ENCODE data around the gene CNTN4.

CNTN4 gene

DNA sequence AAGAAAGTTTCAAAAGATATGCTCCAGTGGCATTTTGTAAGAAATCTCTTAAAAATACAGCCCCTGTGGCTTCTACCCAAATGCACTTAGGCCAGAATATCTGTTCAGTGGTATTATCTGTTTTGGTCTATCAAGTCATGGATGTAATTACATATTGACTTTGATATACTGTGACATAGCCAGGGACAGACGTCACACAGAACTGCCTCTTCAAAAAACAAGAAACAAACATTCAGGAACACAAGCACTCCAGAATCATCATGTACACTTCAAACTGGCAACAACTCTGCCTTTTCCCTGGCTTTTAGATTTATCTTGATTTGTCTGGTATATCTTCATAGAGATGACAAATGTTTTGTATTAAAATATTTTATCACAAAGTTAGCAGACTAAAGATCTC is 771.2 kb downstream of the CNTN4 start:
- Histone ChIP-seq H3K9ac (no peak overlapping the region), H4K20me1 (no peaks in the 10 kb centered on the region), H3K36me3 (no peaks in the 10 kb centered on the region), H3K27ac (no peak overlapping the region), H3K4me3 (no peak overlapping the region), H3K4me1 (peaks cover 0 to 11% (median 0%) of the 10 kb centered on the region in 10 experiments; a peak in 1 of 20 replicates), H3K27me3 (no peaks in the 10 kb centered on the region), H3K9me3 (replicated peaks in 1 of 11) (no peaks in the 10 kb centered on the region), H3K4me2 (no peak overlapping the region)
- TF ChIP-seq Cebpa-rat (IDR thresholded peaks at IDR 0.05) = no peak

DNA sequence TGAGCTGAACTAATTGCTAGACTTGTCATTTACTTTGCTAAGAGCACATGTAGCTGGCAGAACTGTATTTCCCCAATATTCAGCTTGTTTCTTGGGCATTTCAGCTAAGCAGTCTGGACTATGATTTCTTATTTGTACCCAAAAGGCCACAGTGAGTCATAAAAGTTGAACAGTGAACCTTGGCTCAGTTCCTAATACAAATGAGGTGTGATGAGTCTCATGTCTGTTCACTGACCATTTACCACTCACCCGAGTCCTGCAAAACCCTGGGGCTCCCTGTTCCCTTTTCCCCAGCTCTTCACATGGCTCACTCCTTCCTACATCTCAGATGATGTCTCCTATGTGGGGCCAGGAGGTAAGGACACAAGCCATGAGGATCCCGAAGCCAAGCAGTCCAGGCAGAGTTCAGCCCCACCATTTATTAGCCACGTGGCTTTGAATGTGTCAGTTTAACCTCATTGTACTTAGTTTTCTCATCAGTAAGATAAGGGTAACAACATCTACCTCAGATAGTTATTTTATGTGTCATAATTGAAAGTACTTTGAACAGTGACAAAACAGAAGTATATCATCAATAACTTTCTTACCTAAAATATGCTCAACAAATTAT is 772.2 kb downstream of the CNTN4 start:
- Histone ChIP-seq H3K4me3 (no peak overlapping the region), H3K36me3 (no peaks in the 10 kb centered on the region), H3K27me3 (no peaks in the 10 kb centered on the region), H3K9me3 (replicated peaks in 1 of 11) (no peaks in the 10 kb centered on the region), H3K27ac (no peak overlapping the region), H3K4me2 (no peak overlapping the region), H3K4me1 (peaks cover 0 to 11% (median 0%) of the 10 kb centered on the region in 10 experiments; a peak in 1 of 20 replicates), H4K20me1 (no peaks in the 10 kb centered on the region), H3K9ac (no peak overlapping the region)
- no peak for TF ChIP-seq Cebpa-rat (IDR thresholded peaks at IDR 0.05)

DNA sequence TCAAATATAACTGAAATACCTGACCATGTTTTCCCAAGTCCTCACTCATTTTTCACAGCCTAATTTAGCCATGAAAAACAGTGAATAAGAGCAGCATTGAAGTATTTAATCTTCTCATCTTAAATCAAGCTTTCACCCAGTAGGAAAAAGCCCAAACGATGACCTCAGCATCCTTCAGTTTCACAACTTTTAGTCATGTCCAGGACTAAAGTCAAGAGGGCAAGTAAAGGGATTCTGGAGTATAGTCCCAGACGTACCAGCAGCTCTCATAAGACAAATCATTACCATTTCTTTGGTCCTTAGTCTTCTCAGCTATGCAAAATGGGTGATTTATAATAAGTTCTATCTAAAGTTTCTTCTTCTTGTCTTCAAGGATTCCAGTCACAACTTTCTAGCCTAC is 774.2 kb downstream of the CNTN4 start:
- peaks cover 0 to 11% (median 0%) of the 10 kb centered on the region in 10 experiments; a peak in 1 of 20 replicates for H3K4me1 ChIP-seq
- H3K27me3 ChIP-seq = no peaks in the 10 kb centered on the region
- no peaks in the 10 kb centered on the region for H4K20me1 ChIP-seq
- H3K27ac ChIP-seq = no peak overlapping the region
- TF ChIP-seq Cebpa-rat (IDR thresholded peaks at IDR 0.05) = no peak
- no peaks in the 10 kb centered on the region for H3K9me3 ChIP-seq (replicated peaks in 1 of 11)
- no peak overlapping the region for H3K4me3 ChIP-seq
- H3K4me2 ChIP-seq = no peak overlapping the region
- H3K36me3 ChIP-seq = no peaks in the 10 kb centered on the region
- H3K9ac ChIP-seq = no peak overlapping the region

DNA sequence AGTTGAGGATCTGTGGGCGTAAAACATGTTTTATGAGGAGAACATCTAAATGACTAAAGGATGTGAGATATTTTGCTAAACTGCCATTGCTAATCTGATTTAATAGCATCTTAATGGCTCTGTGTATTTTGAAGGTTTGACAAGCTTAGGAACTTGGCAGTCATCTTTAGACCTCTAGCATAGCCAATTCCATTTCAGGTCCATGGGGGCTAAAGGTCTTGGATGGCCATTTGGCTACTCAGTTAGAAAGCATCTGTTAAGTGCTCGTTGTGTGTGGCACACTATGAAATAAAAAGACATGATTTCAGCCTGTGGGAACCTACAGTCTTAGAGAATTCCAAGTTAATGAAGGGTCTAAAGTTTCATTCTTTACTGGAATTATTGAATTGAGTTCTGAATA is 775.3 kb downstream of the CNTN4 start:
- TF ChIP-seq Cebpa-rat (IDR thresholded peaks at IDR 0.05) = no peak
- no peaks in the 10 kb centered on the region for H4K20me1 ChIP-seq
- no peaks in the 10 kb centered on the region for H3K9me3 ChIP-seq (replicated peaks in 1 of 11)

DNA sequence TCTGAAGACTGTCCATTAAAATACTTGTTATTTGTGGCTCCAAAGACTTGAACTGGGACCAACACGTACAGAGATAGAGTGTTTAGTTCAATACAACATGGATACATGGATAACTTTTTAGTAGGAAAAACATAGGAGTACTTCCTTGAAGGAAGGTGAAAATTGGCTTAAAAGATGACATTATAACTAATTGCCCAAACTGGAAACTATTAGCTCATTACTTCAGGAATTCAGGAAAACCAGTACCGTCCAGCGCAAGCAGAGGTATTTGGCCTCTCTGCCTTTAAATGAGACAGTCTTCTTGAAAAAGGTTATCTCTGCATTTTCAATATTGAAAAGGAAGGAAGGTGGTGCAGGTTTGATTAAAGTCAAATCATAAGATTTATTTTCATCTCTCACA is 777.0 kb downstream of the CNTN4 start:
- H3K27me3 ChIP-seq = no peaks in the 10 kb centered on the region
- no peaks in the 10 kb centered on the region for H4K20me1 ChIP-seq
- no peak overlapping the region for H3K4me3 ChIP-seq
- peaks cover 0 to 2% (median 0%) of the 10 kb centered on the region in 10 experiments; a peak in 1 of 20 replicates for H3K4me1 ChIP-seq
- no peaks in the 10 kb centered on the region for H3K9me3 ChIP-seq (replicated peaks in 1 of 11)
- no peak overlapping the region for H3K4me2 ChIP-seq
- H3K36me3 ChIP-seq = no peaks in the 10 kb centered on the region
- no peak for TF ChIP-seq Cebpa-rat (IDR thresholded peaks at IDR 0.05)
- no peak overlapping the region for H3K27ac ChIP-seq
- H3K9ac ChIP-seq = no peak overlapping the region

More for the DNA sequence above, 775.3 kb downstream of the CNTN4 start:
- Histone ChIP-seq H3K4me1 (peaks cover 0 to 11% (median 0%) of the 10 kb centered on the region in 10 experiments; a peak in 1 of 20 replicates), H3K36me3 (no peaks in the 10 kb centered on the region), H3K27ac (no peak overlapping the region), H3K4me2 (no peak overlapping the region), H3K4me3 (no peak overlapping the region), H3K9ac (no peak overlapping the region), H3K27me3 (no peaks in the 10 kb centered on the region)

DNA sequence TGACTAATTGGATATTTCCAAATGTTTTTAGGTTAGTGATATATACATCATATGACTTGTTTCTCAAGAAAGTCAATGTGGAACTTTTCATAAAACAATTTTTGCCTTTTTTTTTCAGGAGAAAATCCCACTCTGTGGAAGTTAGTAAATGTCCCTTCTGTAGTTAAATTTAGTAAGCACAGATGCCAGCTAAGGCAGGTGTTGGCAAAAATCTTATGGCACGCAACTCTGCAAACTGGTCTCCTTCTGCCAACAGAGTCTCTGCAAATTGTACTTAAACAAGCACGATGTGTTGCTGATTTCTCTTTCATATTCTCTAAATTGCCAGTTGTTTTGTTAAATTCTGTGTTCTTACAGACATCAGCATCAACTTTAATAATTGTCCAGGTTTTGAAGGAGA is 777.7 kb downstream of the CNTN4 start:
- Histone ChIP-seq H3K4me1 (no peaks in the 10 kb centered on the region), H4K20me1 (no peaks in the 10 kb centered on the region), H3K4me3 (no peak overlapping the region), H3K9me3 (replicated peaks in 1 of 11) (no peaks in the 10 kb centered on the region), H3K36me3 (no peaks in the 10 kb centered on the region), H3K27ac (no peak overlapping the region), H3K9ac (no peak overlapping the region), H3K27me3 (no peaks in the 10 kb centered on the region), H3K4me2 (no peak overlapping the region)
- no peak for TF ChIP-seq Cebpa-rat (IDR thresholded peaks at IDR 0.05)

DNA sequence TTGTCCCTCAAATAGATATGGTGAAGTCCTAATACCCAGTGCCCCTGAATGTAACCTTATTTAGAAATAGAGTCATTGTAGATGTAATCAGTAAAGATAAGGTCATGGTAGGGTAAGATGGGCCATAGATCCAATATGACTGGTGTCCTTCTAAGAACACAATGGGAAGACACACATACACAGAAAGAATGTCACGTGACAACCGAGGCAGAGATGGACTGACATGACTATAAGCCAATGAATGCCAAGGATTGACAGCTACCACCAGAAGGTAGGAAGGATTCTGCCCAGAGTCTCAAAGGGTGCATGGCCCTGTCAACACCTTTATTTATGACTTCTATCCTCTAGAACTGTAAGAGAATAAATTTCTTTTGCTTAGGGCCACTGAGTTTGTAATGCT is 780.4 kb downstream of the CNTN4 start:
- H3K4me3 ChIP-seq = no peak overlapping the region
- no peak overlapping the region for H3K27ac ChIP-seq
- H3K9ac ChIP-seq = no peak overlapping the region
- no peaks in the 10 kb centered on the region for H3K9me3 ChIP-seq (replicated peaks in 1 of 11)
- H3K36me3 ChIP-seq = no peaks in the 10 kb centered on the region
- no peaks in the 10 kb centered on the region for H4K20me1 ChIP-seq
- H3K27me3 ChIP-seq = no peaks in the 10 kb centered on the region
- no peak for TF ChIP-seq Cebpa-rat (IDR thresholded peaks at IDR 0.05)
- no peak overlapping the region for H3K4me2 ChIP-seq
- no peaks in the 10 kb centered on the region for H3K4me1 ChIP-seq

DNA sequence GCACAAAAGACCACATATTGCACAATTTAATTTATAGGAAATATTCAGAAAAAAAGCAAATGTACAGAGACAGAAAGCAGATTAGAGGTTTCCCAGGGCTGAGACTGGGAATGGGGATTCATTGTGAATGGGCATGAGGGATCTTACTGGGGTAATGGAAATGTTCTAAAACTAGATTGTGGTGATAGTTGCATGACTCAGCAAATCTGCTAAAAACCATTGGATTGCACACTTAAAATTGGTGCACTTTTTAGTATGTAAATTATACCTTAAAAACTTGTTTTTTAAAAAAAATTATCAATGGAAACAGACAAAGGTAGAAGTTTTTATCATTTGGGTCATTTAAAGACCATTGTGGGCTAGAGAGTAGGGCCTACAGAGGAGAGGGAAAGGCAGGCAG is 780.9 kb downstream of the CNTN4 start:
- Histone ChIP-seq H3K4me1 (no peaks in the 10 kb centered on the region), H3K4me2 (no peak overlapping the region), H3K27ac (no peak overlapping the region), H3K9ac (no peak overlapping the region), H3K27me3 (no peaks in the 10 kb centered on the region), H3K4me3 (no peak overlapping the region), H4K20me1 (no peaks in the 10 kb centered on the region), H3K36me3 (no peaks in the 10 kb centered on the region), H3K9me3 (replicated peaks in 1 of 11) (no peaks in the 10 kb centered on the region)
- TF ChIP-seq Cebpa-rat (IDR thresholded peaks at IDR 0.05) = no peak

DNA sequence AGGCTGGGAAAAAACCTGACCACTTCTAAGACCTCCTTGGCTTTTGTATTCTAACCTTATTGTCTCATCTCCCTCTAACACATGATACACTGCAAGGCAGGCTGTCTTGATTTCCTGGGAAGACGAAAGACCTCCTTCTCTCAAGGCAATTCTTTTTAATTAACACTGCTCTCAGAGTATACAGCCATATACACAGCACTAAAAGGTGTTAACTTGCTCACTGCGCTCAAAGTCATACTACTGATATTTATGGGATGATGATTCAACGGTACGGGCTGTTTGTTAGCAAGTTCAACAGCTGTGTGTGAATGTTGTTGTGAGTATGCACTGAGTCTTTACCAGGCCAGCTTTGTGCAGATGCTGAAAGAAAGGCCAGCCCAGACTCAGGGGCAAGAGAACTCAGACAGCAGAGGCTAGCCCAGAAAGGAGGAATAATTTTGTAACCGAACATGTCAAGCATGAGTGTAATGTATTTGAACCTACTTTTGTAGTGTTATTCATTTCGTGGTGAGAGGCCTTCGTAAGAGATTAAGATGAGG is 781.6 kb downstream of the CNTN4 start:
- Histone ChIP-seq H3K9me3 (replicated peaks in 1 of 11) (no peaks in the 10 kb centered on the region), H3K4me3 (no peak overlapping the region), H3K27ac (no peak overlapping the region), H3K36me3 (no peaks in the 10 kb centered on the region), H3K4me2 (no peak overlapping the region), H3K27me3 (no peaks in the 10 kb centered on the region), H3K4me1 (no peaks in the 10 kb centered on the region), H3K9ac (no peak overlapping the region), H4K20me1 (no peaks in the 10 kb centered on the region)
- no peak for TF ChIP-seq Cebpa-rat (IDR thresholded peaks at IDR 0.05)

DNA sequence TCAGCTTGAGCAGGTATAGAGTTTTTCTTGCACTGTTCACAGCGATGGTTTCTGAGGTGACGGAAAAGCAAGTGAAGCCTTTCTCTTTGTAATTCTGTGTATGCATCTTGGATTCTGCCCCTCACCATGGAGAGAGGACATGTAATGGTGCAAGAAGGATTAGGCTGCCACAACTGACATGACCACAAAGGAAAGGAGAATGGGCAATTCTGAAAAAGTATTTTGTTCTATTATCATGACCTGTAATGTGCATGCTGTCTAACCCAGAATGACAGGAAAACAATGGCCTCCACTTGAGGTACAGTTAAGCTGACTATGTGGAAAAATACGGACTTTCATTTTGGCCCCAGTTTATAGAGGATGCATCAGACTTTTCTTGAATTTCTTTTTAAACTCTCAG is 784.6 kb downstream of the CNTN4 start:
- no peak overlapping the region for H3K4me3 ChIP-seq
- no peak overlapping the region for H3K9ac ChIP-seq
- no peak for TF ChIP-seq Cebpa-rat (IDR thresholded peaks at IDR 0.05)
- H3K27ac ChIP-seq = no peak overlapping the region
- H3K36me3 ChIP-seq = no peaks in the 10 kb centered on the region
- H3K4me1 ChIP-seq = no peaks in the 10 kb centered on the region
- no peaks in the 10 kb centered on the region for H3K27me3 ChIP-seq
- no peaks in the 10 kb centered on the region for H3K9me3 ChIP-seq (replicated peaks in 1 of 11)
- no peaks in the 10 kb centered on the region for H4K20me1 ChIP-seq
- no peak overlapping the region for H3K4me2 ChIP-seq
